Activated CD4-positive, alpha-beta T cell treated with anti-CD3 and anti-CD28 coated beads for 36 hours (primary cell): ENCODE results near the gene ACCS. TPM values are rescaled to one million over a fixed set of nuclear protein-coding genes. Genes with fewer than 3 reads are reported as not detected.

ENCODE experiments used
- ATAC-seq: fragments of 200-7000 bp; cut with Tn5 transposase; one replicate; pipeline ENCODE4 v1.10.0; 2021; ENCODE audit warnings: mild to moderate bottlenecking, moderate library complexity
- CTCF ChIA-PET: fragments of 350-600 bp; sonication (Branson Sonifier 250); formaldehyde crosslinking; loops from one replicate; lab custom pipeline; 2021; ENCODE audit warnings: antibody characterized with exemption; lab: Charles Lee
- POLR2A ChIA-PET: fragments of 350-600 bp; sonication (Branson Sonifier 250); formaldehyde crosslinking; loops from one replicate; lab custom pipeline; 2021; ENCODE audit warnings: antibody characterized with exemption, inconsistent platforms; lab: Charles Lee
- DNase-seq: peaks from one replicate; pipeline ENCODE4 v3.0.0-alpha.2; 2020
- H3K27ac Mint-ChIP-seq: one replicate; pipeline ENCODE4 v1.8.0; 2021; ENCODE audit warnings: mixed read lengths
- H3K27me3 Mint-ChIP-seq: one replicate; pipeline ENCODE4 v1.8.0; 2021; ENCODE audit warnings: mixed read lengths
- H3K36me3 Mint-ChIP-seq: one replicate; pipeline ENCODE4 v1.8.0; 2021; ENCODE audit warnings: low read depth, mixed read lengths
- H3K4me1 Mint-ChIP-seq: one replicate; pipeline ENCODE4 v1.8.0; 2021; ENCODE audit warnings: mixed read lengths
- H3K4me3 Mint-ChIP-seq: one replicate; pipeline ENCODE4 v1.8.0; 2021; ENCODE audit warnings: mild to moderate bottlenecking, moderate library complexity, mixed read lengths
- H3K9me3 Mint-ChIP-seq: one replicate; pipeline ENCODE4 v1.8.0; 2021; ENCODE audit warnings: low read depth, mixed read lengths
- intact Hi-C, 2 experiments: fragments of 100-400 bp; cut with DNase I in 1 of 2; cut with micrococcal nuclease in 1 of 2; formaldehyde crosslinking; loops; one replicate each; pipeline versions ENCODE4 v1.14.2 to v1.15.1; 2022 to 2024; cut with DNase I, micrococcal nuclease
- total RNA-seq, 2 experiments: library from RNA; stranded (reverse); gene quantifications; one replicate each; pipeline ENCODE4 v1.2.3, GENCODE V29; 2021

ACCS gene, protein sequence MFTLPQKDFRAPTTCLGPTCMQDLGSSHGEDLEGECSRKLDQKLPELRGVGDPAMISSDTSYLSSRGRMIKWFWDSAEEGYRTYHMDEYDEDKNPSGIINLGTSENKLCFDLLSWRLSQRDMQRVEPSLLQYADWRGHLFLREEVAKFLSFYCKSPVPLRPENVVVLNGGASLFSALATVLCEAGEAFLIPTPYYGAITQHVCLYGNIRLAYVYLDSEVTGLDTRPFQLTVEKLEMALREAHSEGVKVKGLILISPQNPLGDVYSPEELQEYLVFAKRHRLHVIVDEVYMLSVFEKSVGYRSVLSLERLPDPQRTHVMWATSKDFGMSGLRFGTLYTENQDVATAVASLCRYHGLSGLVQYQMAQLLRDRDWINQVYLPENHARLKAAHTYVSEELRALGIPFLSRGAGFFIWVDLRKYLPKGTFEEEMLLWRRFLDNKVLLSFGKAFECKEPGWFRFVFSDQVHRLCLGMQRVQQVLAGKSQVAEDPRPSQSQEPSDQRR
- total RNA-seq, result 1 to 10 TPM; 6.6 to 7.2 TPM

DNA sequence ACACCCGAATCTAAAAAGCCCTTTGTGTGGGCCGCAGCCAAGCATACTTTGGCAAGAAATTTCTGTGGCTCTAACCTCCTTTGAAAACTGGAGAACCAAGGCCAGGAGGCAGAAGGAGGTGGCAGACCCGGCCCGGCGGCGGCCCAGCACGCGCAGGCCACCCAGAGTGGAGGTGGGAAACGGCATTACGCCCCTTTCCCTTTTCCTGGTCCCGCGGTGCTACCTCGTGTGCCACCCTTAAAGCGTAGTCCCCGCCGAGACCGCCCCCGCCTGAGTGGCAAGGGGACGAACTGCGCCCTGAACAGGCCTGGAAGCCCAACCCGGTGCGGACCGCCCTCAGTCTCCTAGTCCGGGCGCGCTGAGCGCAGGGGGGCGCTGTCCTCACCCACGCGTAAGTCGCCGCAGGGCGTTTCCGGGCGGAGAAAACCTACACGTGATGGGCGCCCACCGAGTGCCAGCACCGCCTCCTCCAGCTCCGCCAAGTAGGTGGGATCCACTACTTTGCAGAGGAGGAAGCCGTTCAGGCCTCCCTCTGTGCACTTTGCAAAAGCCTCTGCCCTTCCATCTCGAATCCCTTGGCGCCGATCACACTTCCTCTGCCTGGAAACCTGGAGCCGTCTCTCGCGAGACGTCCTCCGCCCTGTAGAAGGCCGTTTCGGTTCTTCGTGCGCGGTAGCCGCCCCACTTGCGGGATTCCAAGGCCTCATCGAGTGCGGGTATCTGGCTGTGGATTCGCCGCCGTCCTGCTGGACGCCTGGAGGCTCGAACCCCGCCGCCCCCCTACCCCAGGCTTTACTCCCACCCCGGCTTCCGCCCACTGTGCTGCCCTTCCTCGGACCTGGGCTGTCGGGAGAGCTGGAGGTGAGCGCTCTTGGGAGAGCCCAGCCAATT is at the start of gene ACCS:
Gene ACCS, plus strand, starts transcription at position 430 of the 891 bp plus-strand sequence. CDS start 1,358 bp downstream, outside the sequence.
- CTCF ChIA-PET, result interaction anchor here (0.6 to 9.6 kb wide), 6 partner anchors 15 to 219 kb away, joined by 3 to 74 read pairs (median 3); partner anchors contain the start of gene EXT2
- POLR2A ChIA-PET, result no interaction called here

DNA sequence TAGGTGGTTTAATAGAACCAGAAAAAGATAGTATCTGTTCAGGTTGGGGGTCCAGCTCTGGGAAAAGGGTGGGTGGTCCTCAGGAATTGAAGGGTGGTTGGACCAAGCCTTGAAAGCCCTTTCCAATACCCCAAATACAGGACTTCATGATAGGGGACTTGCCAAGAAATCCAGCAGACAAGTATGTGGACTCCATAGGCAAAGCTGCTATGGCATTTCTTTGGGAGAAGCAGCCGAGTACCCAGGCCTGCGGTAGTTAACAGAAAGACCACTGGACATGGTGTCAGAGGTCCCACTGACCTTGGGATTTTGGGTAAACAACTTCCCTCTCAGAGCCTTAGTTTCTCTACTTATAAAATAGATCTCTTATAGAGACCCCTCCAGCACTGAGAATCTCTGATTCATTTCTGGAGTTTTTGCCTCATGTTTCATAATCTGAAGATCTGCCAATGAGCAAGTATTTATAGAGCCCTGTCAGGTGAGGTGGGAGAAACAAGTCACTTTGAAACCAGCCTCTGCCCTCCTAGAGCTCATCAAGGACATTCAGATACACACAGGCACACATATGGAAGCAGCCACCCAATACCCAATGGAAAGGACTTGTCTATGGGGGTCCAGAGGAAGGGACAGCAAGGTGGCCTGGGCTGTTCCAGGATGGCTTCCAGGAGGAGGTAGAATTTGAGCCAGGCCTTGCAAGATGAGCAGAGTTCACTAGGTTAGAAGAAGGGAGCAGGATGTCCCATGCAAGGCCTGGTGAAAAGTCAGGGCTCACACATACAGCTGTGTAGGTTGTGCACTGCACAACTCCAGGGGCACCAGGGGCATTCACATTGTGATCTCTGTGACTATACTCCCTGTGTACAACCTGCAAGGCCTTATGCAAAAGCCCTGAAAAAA is 49.3 kb upstream of the ACCS start:
- ChIA-PET POLR2A (no interaction called here), CTCF (interaction anchor here (0.6 kb wide), 1 partner anchor 13 kb away, joined by 3 read pairs; no protein-coding TSS in a partner anchor)
- H3K4me1 Mint-ChIP-seq, result peaks cover 3% of the 10 kb centered on the region
- H3K4me3 Mint-ChIP-seq, result no peak overlapping the region
- ATAC-seq (no peak), DNase-seq (no peak)
- H3K36me3 Mint-ChIP-seq, result no peaks in the 10 kb centered on the region
- H3K27me3 Mint-ChIP-seq, result peaks cover 6% of the 10 kb centered on the region
- H3K9me3 Mint-ChIP-seq, result no peaks in the 10 kb centered on the region
- H3K27ac Mint-ChIP-seq, result no peak overlapping the region
- intact Hi-C loops, result no loop called here

More for the DNA sequence above, at the start of gene ACCS:
- Mint-ChIP-seq H3K27me3 (no peaks in the 10 kb centered on the region), H3K4me1 (peaks cover 22% of the 10 kb centered on the region), H3K9me3 (no peaks in the 10 kb centered on the region), H3K36me3 (peaks cover 4% of the 10 kb centered on the region), H3K27ac (peak within 1 kb of the TSS; percentile 90), H3K4me3 (peak within 1 kb of the TSS; percentile 79)
- intact Hi-C loops, result loop anchor here (1.0 to 5.0 kb wide), 6 partner anchors 28 to 707 kb away; partner anchors contain the start of genes ALKBH3 (in 2 of the 2), EXT2 (in 1 of the 2) and TTC17 (in 1 of the 2)
- ATAC-seq (peak; percentile 95), DNase-seq (peak; percentile 91)

DNA sequence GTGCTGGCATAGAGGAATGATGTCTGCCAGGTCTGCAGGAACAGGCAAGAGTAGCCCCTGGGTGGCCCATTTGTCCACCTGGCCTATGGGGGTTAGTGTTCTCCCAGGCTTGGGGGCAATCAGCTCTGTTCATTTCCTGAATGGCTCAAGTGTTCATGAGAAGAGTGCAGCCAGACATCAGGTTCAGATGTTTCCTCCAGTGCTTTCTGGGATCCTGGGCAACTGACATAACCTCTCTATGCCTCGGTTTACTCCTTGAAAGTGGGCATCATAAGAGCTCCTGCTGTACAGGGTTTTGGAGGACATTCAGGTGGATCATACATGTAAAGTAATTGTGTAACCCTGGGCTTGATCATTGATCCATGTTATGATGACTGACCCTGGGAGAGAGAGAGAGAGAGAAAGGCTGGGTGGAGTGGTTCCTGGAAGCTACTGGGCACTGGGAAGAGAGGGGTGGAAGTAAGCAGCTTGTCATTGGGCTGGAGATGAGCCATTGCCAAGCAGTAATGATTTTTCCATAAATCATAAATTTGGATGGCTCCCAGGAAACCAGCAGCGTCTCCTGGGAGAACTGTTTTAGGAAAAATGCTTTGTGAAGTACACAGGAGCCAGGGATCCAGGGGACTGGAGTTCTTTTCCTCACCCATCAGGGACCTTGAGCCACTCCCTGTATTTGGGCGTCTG is 48.5 kb upstream of the ACCS start:
- Mint-ChIP-seq H3K4me1 (peaks cover 3% of the 10 kb centered on the region), H3K4me3 (no peak overlapping the region), H3K36me3 (no peaks in the 10 kb centered on the region), H3K9me3 (peaks cover 1% of the 10 kb centered on the region), H3K27me3 (peaks cover 12% of the 10 kb centered on the region), H3K27ac (no peak overlapping the region)
- POLR2A ChIA-PET, result no interaction called here
- intact Hi-C loops, result no loop called here
- ATAC-seq (no peak), DNase-seq (no peak)
- CTCF ChIA-PET, result interaction anchor here (1.1 kb wide), 1 partner anchor 20 kb away, joined by 3 read pairs; no protein-coding TSS in a partner anchor

DNA sequence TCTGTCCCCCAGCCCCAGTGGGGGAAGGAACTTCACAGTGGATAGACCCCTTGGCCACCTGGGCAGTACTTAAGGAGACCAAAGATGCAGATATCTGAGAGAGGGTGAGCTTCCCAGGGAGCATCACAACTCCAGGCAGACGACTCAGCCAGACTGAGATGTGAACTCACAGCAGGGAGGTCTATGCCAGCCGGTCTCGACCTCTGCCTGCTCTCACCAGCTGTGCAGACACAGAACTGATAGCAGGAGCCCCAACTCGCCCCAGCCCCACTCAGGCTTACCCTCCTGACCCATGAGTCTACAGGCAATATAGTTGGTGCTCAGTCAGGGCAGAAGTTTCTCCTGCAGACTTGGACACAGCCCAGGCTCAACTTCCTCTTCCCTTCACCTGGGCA is 47.9 kb upstream of the ACCS start:
- peaks cover 3% of the 10 kb centered on the region for H3K4me1 Mint-ChIP-seq
- no peak overlapping the region for H3K4me3 Mint-ChIP-seq
- ChIA-PET CTCF (interaction anchor here (1.1 kb wide), 1 partner anchor 20 kb away, joined by 3 read pairs; no protein-coding TSS in a partner anchor), POLR2A (no interaction called here)
- H3K9me3 Mint-ChIP-seq, result peaks cover 3% of the 10 kb centered on the region
- intact Hi-C loops, result no loop called here
- H3K27me3 Mint-ChIP-seq, result peaks cover 14% of the 10 kb centered on the region
- H3K36me3 Mint-ChIP-seq, result no peaks in the 10 kb centered on the region
- DNase-seq (no peak), ATAC-seq (no peak)
- no peak overlapping the region for H3K27ac Mint-ChIP-seq

DNA sequence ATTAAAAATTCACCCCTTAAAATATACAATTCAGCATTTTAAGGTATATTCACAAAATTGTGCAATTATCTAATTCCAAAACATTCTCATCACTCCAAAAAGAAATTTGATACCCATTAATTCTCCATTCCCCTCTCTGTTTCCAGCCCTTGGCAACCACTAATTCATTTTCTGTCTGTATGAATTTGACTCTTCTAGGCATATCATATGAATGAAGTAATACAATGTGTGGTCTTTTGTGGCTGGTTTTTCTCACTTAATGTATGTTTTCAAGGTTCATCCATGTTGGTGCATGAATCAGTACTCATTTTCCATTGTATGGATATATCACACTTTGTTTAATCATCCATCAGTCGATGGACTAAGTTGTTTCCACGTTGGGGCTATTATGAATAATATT is 47.2 kb upstream of the ACCS start:
- intact Hi-C loops, result no loop called here
- no peak for DNase-seq
- peaks cover 3% of the 10 kb centered on the region for H3K4me1 Mint-ChIP-seq

DNA sequence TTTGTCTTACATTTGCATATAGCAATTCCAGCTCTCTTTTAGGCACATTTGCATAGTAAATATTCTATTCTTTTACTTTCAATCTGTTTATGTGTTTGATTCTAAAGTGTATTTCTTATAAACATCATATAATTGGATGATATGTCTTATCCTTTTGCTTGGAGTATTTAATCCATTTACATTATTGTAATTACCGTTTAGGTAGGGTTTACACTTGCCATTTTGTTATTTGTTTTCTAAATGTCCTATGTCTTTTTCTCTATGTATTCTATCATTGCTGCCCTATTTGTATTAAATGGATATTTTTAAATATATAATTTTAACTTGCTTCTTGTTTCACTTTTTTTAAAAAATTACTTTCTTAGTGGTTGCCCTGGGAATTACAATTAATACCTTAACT is 41.1 kb upstream of the ACCS start:
- ChIA-PET POLR2A (no interaction called here), CTCF (no interaction called here)
- Mint-ChIP-seq H3K36me3 (no peaks in the 10 kb centered on the region), H3K27ac (no peak overlapping the region), H3K9me3 (peaks cover 9% of the 10 kb centered on the region), H3K4me3 (no peak overlapping the region), H3K27me3 (peaks cover 30% of the 10 kb centered on the region), H3K4me1 (no peaks in the 10 kb centered on the region)
- intact Hi-C loops, result no loop called here
- ATAC-seq (no peak), DNase-seq (no peak)

More for the DNA sequence above, 47.2 kb upstream of the ACCS start:
- Mint-ChIP-seq H3K36me3 (no peaks in the 10 kb centered on the region), H3K4me3 (no peak overlapping the region), H3K9me3 (peaks cover 3% of the 10 kb centered on the region), H3K27ac (no peak overlapping the region), H3K27me3 (peaks cover 16% of the 10 kb centered on the region)
- ChIA-PET POLR2A (no interaction called here), CTCF (no interaction called here)
- no peak for ATAC-seq

DNA sequence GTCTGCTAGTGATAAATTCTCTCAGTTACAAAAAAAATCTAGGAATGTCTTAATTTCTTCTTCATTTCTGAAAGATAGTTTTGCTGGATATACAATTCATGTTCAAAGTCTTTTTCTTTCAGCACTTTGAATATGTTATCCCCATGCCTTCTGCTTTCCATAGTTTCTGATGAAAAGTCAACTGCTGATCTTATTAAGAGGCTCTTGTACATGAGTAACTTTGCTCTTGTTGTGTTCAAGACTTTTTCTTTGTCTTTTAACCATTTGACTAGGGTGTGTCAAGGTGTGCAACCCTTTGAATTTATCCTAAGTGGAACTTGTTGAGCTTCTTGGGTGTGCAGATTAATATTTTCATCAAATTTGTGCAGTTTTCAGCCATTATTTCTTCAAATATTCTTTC is 40.3 kb upstream of the ACCS start:
- H3K27ac Mint-ChIP-seq, result no peak overlapping the region
- no peaks in the 10 kb centered on the region for H3K36me3 Mint-ChIP-seq
- POLR2A ChIA-PET, result no interaction called here
- no peak overlapping the region for H3K4me3 Mint-ChIP-seq
- H3K4me1 Mint-ChIP-seq, result no peaks in the 10 kb centered on the region
- ATAC-seq, result no peak
- no peak for DNase-seq
- H3K27me3 Mint-ChIP-seq, result peaks cover 35% of the 10 kb centered on the region
- H3K9me3 Mint-ChIP-seq, result peaks cover 9% of the 10 kb centered on the region
- CTCF ChIA-PET, result no interaction called here
- intact Hi-C loops, result no loop called here

DNA sequence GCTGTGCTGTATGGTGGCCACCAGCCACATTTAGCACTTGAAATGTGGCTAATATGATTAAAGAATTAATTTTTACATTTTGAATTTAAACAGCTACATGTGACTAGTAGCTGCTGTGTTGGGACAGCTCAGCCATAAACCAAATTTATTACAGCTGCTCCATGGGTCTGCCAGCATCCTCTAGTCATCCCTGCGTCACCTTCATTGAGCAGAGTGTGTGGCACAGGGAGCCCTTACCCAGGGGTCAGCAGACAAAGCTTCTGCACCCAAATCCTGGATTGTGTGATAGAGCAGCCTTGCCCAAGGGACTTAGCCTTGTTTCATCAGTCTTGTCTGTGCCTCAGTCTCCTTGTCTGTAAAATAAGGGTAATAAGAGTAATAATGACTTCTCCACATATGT is 37.7 kb upstream of the ACCS start:
- H3K27ac Mint-ChIP-seq, result no peak overlapping the region
- H3K27me3 Mint-ChIP-seq, result peaks cover 38% of the 10 kb centered on the region
- no peaks in the 10 kb centered on the region for H3K36me3 Mint-ChIP-seq
- no peak overlapping the region for H3K4me3 Mint-ChIP-seq
- no peak for ATAC-seq
- intact Hi-C loops, result no loop called here
- CTCF ChIA-PET, result interaction anchor here (0.6 kb wide), 1 partner anchor 27 kb away, joined by 3 read pairs; no protein-coding TSS in a partner anchor
- peaks cover 6% of the 10 kb centered on the region for H3K9me3 Mint-ChIP-seq
- no peaks in the 10 kb centered on the region for H3K4me1 Mint-ChIP-seq
- POLR2A ChIA-PET, result no interaction called here
- no peak for DNase-seq

DNA sequence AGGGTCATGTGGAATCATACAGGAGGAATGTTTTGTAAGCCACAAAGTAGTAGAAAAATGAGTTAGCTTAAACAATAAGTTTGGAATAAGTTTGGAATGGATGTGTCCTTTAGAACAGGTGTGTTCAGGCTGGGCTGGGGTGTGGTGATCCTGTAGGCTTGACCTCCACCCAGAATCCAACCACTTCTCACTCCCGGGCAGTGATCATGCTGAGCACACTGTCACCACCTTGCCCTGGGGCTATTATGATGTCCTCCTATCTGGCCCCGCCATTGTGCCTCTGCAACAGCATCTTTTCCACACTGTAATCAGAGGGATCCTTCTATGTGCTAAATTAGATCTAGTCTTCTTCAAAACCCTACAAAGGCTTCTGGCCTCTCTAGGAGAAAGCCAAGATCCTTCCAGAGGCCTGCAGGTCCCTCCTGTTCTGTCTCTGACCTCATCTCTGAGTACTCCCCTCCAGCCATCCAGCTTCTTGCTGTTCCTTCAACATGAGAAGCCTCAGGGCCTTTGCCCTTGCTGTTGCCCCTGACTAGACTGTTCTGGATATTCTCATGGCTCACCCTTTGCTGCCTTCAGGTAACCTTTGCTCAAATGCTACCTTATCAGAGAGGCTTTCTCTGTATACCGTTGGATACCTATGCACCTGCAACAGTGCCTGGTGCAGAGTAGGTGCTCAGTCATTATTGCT is 37.1 kb upstream of the ACCS start:
- ChIA-PET POLR2A (no interaction called here), CTCF (interaction anchor here (0.6 kb wide), 1 partner anchor 26 kb away, joined by 3 read pairs; no protein-coding TSS in a partner anchor)
- H3K9me3 Mint-ChIP-seq, result peaks cover 6% of the 10 kb centered on the region
- intact Hi-C loops, result no loop called here
- no peak overlapping the region for H3K27ac Mint-ChIP-seq
- peaks cover 35% of the 10 kb centered on the region for H3K27me3 Mint-ChIP-seq
- no peak for ATAC-seq
- DNase-seq, result no peak
- no peaks in the 10 kb centered on the region for H3K36me3 Mint-ChIP-seq
- no peaks in the 10 kb centered on the region for H3K4me1 Mint-ChIP-seq
- no peak overlapping the region for H3K4me3 Mint-ChIP-seq

DNA sequence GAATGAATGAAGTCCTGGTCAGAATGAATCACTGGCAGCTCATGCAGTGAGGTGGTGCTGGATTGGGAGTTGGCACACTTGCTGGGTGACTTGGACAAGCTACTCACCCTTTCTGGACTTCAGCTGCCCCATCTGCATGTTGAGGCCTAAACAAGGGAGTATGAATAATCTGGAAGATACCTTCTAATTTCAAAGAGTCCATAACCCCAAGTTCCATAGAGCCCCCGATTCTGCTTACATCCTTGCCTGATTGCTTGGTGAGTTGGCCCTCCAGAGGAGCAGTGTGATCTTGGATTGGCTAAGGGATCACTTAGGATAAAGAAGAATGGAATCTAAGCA is 36.6 kb upstream of the ACCS start:
- POLR2A ChIA-PET, result no interaction called here
- ATAC-seq (no peak), DNase-seq (no peak)
- H3K4me3 Mint-ChIP-seq, result no peak overlapping the region
- no peaks in the 10 kb centered on the region for H3K36me3 Mint-ChIP-seq
- peaks cover 6% of the 10 kb centered on the region for H3K9me3 Mint-ChIP-seq
- CTCF ChIA-PET, result no interaction called here
- peaks cover 33% of the 10 kb centered on the region for H3K27me3 Mint-ChIP-seq
- intact Hi-C loops, result no loop called here
- H3K4me1 Mint-ChIP-seq, result no peaks in the 10 kb centered on the region
- no peak overlapping the region for H3K27ac Mint-ChIP-seq
